Measurements from ENCODE around the gene SLX9. TPM values are rescaled to one million over a fixed set of nuclear protein-coding genes. Genes with fewer than 3 reads are reported as not detected.

SLX9 gene
- total RNA-seq, 1 donor from 2014 or later, result 30.4 TPM

DNA sequence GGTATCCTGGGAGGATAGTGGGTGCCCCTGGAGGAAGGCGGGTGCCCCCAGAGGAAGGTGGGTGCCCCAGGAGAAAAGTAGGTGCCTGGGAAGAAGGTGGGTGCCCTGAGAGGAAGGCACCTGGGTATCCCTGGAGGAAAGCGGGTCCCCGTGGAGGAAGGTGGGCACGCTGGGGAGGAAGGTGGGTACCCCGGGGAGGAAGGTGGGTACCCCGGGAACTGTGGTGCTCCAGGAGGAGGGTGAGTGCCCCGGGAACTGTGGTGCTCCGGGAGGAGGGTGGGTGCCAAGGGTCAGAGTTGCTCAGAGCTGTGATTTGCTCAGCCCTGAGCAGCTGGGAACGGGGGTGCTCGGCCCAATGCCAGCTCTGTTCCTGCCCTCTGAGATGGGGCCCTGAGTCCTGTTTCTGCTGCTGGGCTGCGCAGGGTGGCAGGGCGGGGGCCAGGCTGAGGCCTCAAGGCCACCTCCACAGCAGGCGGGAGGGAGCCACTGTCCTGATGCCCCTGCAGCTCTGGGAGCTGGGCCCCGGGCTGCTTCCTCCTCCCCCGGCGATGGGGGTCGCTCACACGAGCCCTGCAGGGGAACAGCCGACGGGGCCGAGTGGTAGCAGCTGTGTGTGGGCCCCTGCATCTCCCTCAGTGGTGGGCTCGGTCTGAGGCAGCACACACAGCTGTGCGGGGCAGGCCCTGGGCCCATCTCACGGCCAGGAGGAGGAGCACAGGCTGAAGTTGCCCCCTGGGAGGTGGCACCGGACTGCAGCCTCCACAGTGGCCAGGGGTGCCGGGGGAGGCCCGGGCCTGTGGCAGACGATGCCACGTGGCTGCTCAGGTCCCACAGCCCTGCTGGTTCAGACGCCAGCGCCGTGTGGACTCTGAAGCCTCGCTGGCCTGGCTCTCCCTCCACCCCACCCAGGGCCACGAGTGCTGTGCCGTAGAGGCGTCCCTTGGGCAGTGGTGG, 57.4 kb downstream of the SLX9 start:
- Mint-ChIP-seq H3K4me3 (ENCODE audit: unreplicated experiment) (no peak overlapping the region), H3K36me3 (ENCODE audit: unreplicated experiment) (no peaks in the 10 kb centered on the region), H3K27ac (ENCODE audit: unreplicated experiment) (no peak overlapping the region), H3K4me1 (ENCODE audit: unreplicated experiment) (peaks cover 12% of the 10 kb centered on the region), H3K9me3 (ENCODE audit: unreplicated experiment) (no peaks in the 10 kb centered on the region), H3K27me3 (ENCODE audit: unreplicated experiment) (no peaks in the 10 kb centered on the region)
- TF ChIP-seq, protein P1, sequence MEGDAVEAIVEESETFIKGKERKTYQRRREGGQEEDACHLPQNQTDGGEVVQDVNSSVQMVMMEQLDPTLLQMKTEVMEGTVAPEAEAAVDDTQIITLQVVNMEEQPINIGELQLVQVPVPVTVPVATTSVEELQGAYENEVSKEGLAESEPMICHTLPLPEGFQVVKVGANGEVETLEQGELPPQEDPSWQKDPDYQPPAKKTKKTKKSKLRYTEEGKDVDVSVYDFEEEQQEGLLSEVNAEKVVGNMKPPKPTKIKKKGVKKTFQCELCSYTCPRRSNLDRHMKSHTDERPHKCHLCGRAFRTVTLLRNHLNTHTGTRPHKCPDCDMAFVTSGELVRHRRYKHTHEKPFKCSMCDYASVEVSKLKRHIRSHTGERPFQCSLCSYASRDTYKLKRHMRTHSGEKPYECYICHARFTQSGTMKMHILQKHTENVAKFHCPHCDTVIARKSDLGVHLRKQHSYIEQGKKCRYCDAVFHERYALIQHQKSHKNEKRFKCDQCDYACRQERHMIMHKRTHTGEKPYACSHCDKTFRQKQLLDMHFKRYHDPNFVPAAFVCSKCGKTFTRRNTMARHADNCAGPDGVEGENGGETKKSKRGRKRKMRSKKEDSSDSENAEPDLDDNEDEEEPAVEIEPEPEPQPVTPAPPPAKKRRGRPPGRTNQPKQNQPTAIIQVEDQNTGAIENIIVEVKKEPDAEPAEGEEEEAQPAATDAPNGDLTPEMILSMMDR (IDR thresholded peaks at IDR 0.05), result no peak
- DNase-seq (ENCODE audit: extremely low spot score, unreplicated experiment), result no peak

DNA sequence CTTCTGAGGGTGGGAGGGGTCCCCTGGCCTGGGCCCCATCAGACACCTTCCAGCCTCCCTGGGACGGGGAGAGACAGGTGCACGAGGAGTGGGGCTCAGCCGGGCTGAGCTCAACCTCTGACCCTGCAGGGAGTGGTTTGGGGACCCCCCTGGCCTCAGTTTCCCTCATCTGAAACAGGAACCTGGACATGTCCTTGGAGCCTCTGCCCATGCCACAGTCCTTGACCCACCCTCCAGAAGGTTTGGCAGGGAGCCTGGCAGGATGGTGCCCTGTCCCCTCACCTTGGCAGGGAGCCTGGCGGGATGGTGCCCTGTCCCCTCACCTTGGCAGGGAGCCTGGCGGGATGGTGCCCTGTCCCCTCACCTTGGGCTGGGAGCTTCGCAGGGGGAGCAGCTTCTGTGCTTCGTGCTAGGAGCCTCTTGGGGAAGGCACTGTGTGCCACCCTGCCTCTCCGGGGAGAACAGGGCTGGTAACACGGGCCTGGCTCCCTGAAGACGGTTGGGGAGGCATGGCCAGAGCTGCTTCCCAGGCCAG, 58.3 kb downstream of the SLX9 start:
- TF ChIP-seq, protein P1 (IDR thresholded peaks at IDR 0.05), result no peak
- Mint-ChIP-seq H3K4me1 (ENCODE audit: unreplicated experiment) (peaks cover 12% of the 10 kb centered on the region), H3K27ac (ENCODE audit: unreplicated experiment) (no peak overlapping the region), H3K9me3 (ENCODE audit: unreplicated experiment) (no peaks in the 10 kb centered on the region), H3K4me3 (ENCODE audit: unreplicated experiment) (no peak overlapping the region), H3K36me3 (ENCODE audit: unreplicated experiment) (no peaks in the 10 kb centered on the region), H3K27me3 (ENCODE audit: unreplicated experiment) (no peaks in the 10 kb centered on the region)
- no peak for DNase-seq (ENCODE audit: extremely low spot score, unreplicated experiment)

GRCh38 chr21:44998621-44999427, 59.0 kb downstream of the SLX9 start:
- Mint-ChIP-seq H3K4me1 (ENCODE audit: unreplicated experiment) (peaks cover 12% of the 10 kb centered on the region), H3K36me3 (ENCODE audit: unreplicated experiment) (no peaks in the 10 kb centered on the region), H3K4me3 (ENCODE audit: unreplicated experiment) (no peak overlapping the region), H3K27me3 (ENCODE audit: unreplicated experiment) (no peaks in the 10 kb centered on the region), H3K27ac (ENCODE audit: unreplicated experiment) (no peak overlapping the region), H3K9me3 (ENCODE audit: unreplicated experiment) (no peaks in the 10 kb centered on the region)
- TF ChIP-seq, protein P1 (IDR thresholded peaks at IDR 0.05), result no peak
- no peak for DNase-seq (ENCODE audit: extremely low spot score, unreplicated experiment)

- no peak overlapping the region for H3K27ac Mint-ChIP-seq (ENCODE audit: unreplicated experiment)
- TF ChIP-seq, protein P1 (IDR thresholded peaks at IDR 0.05), result no peak
- peaks cover 8% of the 10 kb centered on the region for H3K4me1 Mint-ChIP-seq (ENCODE audit: unreplicated experiment)
- no peak overlapping the region for H3K4me3 Mint-ChIP-seq (ENCODE audit: unreplicated experiment)
- DNase-seq (ENCODE audit: extremely low spot score, unreplicated experiment), result no peak
- H3K9me3 Mint-ChIP-seq (ENCODE audit: unreplicated experiment), result no peaks in the 10 kb centered on the region
- H3K27me3 Mint-ChIP-seq (ENCODE audit: unreplicated experiment), result no peaks in the 10 kb centered on the region
- H3K36me3 Mint-ChIP-seq (ENCODE audit: unreplicated experiment), result no peaks in the 10 kb centered on the region
Measured at GRCh38 chr21:44999428-44999971, 59.7 kb downstream of the SLX9 start.
